ENCODE data around the gene FURIN. TPM values are rescaled to one million over a fixed set of nuclear protein-coding genes. Genes with fewer than 3 reads are reported as not detected.

Gene FURIN
- polyA plus RNA-seq, 1 of the 3 experiments (the other 2 are of a cell fraction): 40.8 TPM

DNA sequence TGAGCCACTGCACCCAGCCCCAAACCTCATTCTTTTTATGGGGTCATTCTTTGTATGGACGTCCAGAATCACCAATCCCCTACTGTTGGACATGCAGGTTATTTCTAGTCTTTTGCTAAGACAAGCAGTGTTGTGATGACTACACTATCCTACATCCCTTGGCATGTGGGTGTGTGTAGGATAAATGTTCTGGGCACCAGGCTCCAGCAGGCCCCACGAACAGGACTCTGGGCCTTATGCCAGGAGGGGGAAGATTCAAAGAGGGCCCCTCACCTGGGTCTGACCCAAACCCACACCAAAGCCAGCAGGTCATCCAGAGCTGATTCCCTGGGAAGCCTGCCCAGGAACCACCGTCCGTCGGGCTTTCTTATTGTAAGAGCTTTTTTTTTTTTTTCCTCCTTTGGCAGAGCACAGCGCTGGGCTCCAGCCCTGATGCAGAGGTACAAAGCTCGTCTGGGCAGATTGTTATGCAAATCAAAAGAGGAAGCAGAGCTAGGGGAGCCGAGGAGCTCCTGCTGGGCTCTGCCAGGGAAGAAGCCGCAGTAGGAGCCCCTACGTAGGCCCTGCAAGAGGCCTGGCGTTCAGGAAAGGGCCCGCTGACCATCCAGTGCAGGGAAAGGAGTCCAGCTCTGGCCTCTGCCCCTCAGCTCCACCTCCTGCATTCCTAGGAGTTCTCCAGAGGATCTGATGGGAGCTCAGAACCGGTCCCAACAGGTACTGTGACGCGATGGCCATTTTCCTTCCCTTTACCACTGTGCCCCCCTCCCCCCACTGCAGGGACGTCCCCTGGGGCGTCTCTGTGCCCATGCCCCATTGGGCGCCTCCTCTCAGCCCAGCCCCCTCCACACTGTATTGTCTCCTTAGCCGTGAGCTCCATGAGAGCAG is 29.0 kb upstream of the FURIN start:
- 75% methylated on average over 16 of the region's 19 CpGs for WGBS (ENCODE audit: low lambda C conversion rate)
- ChIA-PET CTCF (interaction anchor here (0.6 to 1.2 kb wide), 4 partner anchors 16 to 1399 kb away, joined by 3 to 5 read pairs (median 3); no protein-coding TSS in a partner anchor), POLR2A (no interaction called here)
- no peak overlapping the region for H2AFZ ChIP-seq (ENCODE audit: low read depth)
- no peaks in the 10 kb centered on the region for H3K36me3 ChIP-seq (replicated peaks in 1 of 2; ENCODE audit: control insufficient read depth in 1 of 2, insufficient read depth in 2 of 2, low read length in 1 of 2)
- H3F3A ChIP-seq (replicated peaks; ENCODE audit: insufficient read depth): peaks cover 4% of the 10 kb centered on the region
- no peaks in the 10 kb centered on the region for H3K9me3 ChIP-seq
- H3K4me2 ChIP-seq: no peak overlapping the region
- H4K20me1 ChIP-seq (ENCODE audit: insufficient read depth): no peaks in the 10 kb centered on the region
- no peak for DNase-seq
- H3K27ac ChIP-seq (ENCODE audit: low read depth in 2 of 2, low read length in 1 of 2): no peak overlapping the region
- H3K9ac ChIP-seq: no peak overlapping the region
- H3K4me3 ChIP-seq (ENCODE audit: low read depth in 2 of 2, low read length in 1 of 2): no peak overlapping the region
- no peaks in the 10 kb centered on the region for H3K27me3 ChIP-seq (ENCODE audit: insufficient read depth)
- H3K9me2 ChIP-seq: no peaks in the 10 kb centered on the region
- no peak for TF ChIP-seq ELF1 (IDR thresholded peaks at IDR 0.05)
- TF ChIP-seq, protein P1, sequence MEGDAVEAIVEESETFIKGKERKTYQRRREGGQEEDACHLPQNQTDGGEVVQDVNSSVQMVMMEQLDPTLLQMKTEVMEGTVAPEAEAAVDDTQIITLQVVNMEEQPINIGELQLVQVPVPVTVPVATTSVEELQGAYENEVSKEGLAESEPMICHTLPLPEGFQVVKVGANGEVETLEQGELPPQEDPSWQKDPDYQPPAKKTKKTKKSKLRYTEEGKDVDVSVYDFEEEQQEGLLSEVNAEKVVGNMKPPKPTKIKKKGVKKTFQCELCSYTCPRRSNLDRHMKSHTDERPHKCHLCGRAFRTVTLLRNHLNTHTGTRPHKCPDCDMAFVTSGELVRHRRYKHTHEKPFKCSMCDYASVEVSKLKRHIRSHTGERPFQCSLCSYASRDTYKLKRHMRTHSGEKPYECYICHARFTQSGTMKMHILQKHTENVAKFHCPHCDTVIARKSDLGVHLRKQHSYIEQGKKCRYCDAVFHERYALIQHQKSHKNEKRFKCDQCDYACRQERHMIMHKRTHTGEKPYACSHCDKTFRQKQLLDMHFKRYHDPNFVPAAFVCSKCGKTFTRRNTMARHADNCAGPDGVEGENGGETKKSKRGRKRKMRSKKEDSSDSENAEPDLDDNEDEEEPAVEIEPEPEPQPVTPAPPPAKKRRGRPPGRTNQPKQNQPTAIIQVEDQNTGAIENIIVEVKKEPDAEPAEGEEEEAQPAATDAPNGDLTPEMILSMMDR (IDR thresholded peaks at IDR 0.05): no peak
- no peak for TF ChIP-seq GABPA (IDR thresholded peaks at IDR 0.05; ENCODE audit: low read depth)
- H3K4me1 ChIP-seq (ENCODE audit: control insufficient read depth in 1 of 2, insufficient read depth in 2 of 2, low read depth in 1 of 2, low read length in 1 of 2): peaks cover 0 to 11% of the 10 kb centered on the region in 2 experiments; a peak in 1 of 4 replicates
- no peaks in the 10 kb centered on the region for H3K79me2 ChIP-seq (ENCODE audit: insufficient read depth)

DNA sequence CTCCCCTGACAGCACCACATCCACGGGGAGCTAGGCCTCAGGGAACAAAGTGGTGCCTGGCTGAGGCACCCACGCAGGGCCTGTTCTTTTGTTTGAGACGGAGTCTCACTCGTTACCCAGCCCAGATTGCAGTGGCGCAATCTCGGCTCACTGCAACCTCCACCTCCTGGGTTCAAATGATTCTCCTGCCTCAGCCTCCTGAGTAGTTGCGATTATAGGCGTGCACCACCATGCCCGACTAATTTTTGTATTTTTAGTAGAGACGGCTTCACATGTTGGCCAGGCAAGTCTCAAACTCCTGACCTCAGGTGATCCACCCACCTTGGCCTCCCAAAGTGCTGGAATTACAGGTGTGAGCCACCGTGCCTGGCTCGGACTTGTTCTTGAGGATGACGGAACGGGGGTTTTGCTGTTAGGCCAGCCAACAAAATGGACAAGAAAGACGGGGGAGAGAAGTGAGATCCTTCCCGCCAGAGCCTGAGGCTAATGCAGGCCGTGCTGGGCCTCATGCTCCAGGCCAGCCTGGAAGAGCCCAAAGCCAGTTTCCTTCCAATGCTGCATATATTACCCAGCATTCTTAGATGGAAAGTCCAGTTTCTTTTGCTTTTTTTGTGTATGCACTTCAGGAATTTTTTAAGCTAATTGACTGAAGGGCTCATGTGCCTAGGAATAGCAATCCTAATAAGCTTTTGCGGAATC is 28.1 kb upstream of the FURIN start:
- H3K36me3 ChIP-seq (replicated peaks in 1 of 2; ENCODE audit: control insufficient read depth in 1 of 2, insufficient read depth in 2 of 2, low read length in 1 of 2): no peaks in the 10 kb centered on the region
- H3K27ac ChIP-seq (ENCODE audit: low read depth in 2 of 2, low read length in 1 of 2): peak overlapping the region in 1 of 2 experiments; percentile 23; a peak in 2 of 4 replicates
- 92% methylated on average over 18 of the region's 18 CpGs for WGBS (ENCODE audit: low lambda C conversion rate)
- no peak overlapping the region for H3K9ac ChIP-seq
- H3K4me3 ChIP-seq (ENCODE audit: low read depth in 2 of 2, low read length in 1 of 2): no peak overlapping the region
- peaks cover 6 to 11% of the 10 kb centered on the region in 2 experiments; a peak in 2 of 4 replicates for H3K4me1 ChIP-seq (ENCODE audit: control insufficient read depth in 1 of 2, insufficient read depth in 2 of 2, low read depth in 1 of 2, low read length in 1 of 2)
- H3K9me2 ChIP-seq: no peaks in the 10 kb centered on the region
- POLR2A ChIA-PET: no interaction called here
- no peaks in the 10 kb centered on the region for H3K27me3 ChIP-seq (ENCODE audit: insufficient read depth)
- TF ChIP-seq GABPA (IDR thresholded peaks at IDR 0.05; ENCODE audit: low read depth): no peak
- TF ChIP-seq EZH2phosphoT487 (IDR thresholded peaks at IDR 0.05; ENCODE audit: borderline replicate concordance, low read depth): no peak
- TF ChIP-seq CHD2 (IDR thresholded peaks at IDR 0.05; ENCODE audit: low read length, partially characterized antibody): no peak
- no peak for TF ChIP-seq NRF1 (IDR thresholded peaks at IDR 0.05; ENCODE audit: low read depth, low read length)
- TF ChIP-seq FOSL2 (IDR thresholded peaks at IDR 0.05; ENCODE audit: borderline replicate concordance, low read depth): no peak
- TF ChIP-seq, protein P2, sequence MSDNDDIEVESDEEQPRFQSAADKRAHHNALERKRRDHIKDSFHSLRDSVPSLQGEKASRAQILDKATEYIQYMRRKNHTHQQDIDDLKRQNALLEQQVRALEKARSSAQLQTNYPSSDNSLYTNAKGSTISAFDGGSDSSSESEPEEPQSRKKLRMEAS (IDR thresholded peaks at IDR 0.05; ENCODE audit: low read depth): no peak
- TF ChIP-seq, protein P1 (IDR thresholded peaks at IDR 0.05): no peak
- TF ChIP-seq FOXJ3 (CRISPR knock-in tag; IDR thresholded peaks at IDR 0.05): no peak
- TF ChIP-seq GATA2 (CRISPR knock-in tag; IDR thresholded peaks at IDR 0.05): no peak
- TF ChIP-seq, protein P3, sequence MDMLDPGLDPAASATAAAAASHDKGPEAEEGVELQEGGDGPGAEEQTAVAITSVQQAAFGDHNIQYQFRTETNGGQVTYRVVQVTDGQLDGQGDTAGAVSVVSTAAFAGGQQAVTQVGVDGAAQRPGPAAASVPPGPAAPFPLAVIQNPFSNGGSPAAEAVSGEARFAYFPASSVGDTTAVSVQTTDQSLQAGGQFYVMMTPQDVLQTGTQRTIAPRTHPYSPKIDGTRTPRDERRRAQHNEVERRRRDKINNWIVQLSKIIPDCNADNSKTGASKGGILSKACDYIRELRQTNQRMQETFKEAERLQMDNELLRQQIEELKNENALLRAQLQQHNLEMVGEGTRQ (IDR thresholded peaks at IDR 0.05; ENCODE audit: borderline replicate concordance, low read depth, low read length): no peak
- no peak for TF ChIP-seq JUND (IDR thresholded peaks at IDR 0.05)
- no peak for TF ChIP-seq POLR2AphosphoS5 (IDR thresholded peaks at IDR 0.05; ENCODE audit: low read depth, low read length)
- TF ChIP-seq RCOR1 (IDR thresholded peaks at IDR 0.05; ENCODE audit: low read length): no peak
- no peak for TF ChIP-seq RAD21 (IDR thresholded peaks at IDR 0.05; ENCODE audit: low read length)
- TF ChIP-seq YY1 (IDR thresholded peaks at IDR 0.05; ENCODE audit: low read depth): no peak
- TF ChIP-seq RFX5 (IDR thresholded peaks at IDR 0.05; ENCODE audit: low read length): no peak
- TF ChIP-seq, protein P4, sequence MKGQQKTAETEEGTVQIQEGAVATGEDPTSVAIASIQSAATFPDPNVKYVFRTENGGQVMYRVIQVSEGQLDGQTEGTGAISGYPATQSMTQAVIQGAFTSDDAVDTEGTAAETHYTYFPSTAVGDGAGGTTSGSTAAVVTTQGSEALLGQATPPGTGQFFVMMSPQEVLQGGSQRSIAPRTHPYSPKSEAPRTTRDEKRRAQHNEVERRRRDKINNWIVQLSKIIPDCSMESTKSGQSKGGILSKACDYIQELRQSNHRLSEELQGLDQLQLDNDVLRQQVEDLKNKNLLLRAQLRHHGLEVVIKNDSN (IDR thresholded peaks at IDR 0.05; ENCODE audit: borderline replicate concordance, low read depth): no peak
- TF ChIP-seq TEAD4 (IDR thresholded peaks at IDR 0.05; ENCODE audit: borderline replicate concordance, insufficient read depth): no peak
- no peak for TF ChIP-seq MXI1 (IDR thresholded peaks at IDR 0.05; ENCODE audit: low read depth, low read length)
- H3K79me2 ChIP-seq (ENCODE audit: insufficient read depth): no peaks in the 10 kb centered on the region
- CTCF ChIA-PET: interaction anchor here (0.5 to 1.2 kb wide), 5 partner anchors 17 to 889 kb away, joined by 3 to 5 read pairs (median 3); no protein-coding TSS in a partner anchor
- DNase-seq: no peak
- H3F3A ChIP-seq (replicated peaks; ENCODE audit: insufficient read depth): peaks cover 5% of the 10 kb centered on the region
- H3K9me3 ChIP-seq: no peaks in the 10 kb centered on the region
- H4K20me1 ChIP-seq (ENCODE audit: insufficient read depth): no peaks in the 10 kb centered on the region
- H2AFZ ChIP-seq (ENCODE audit: low read depth): no peak overlapping the region
- no peak overlapping the region for H3K4me2 ChIP-seq
